ENCODE results near the gene ZSCAN23.
"Not testable (repeated sequence)": the region's sequence is repeated elsewhere in the genome, so short reads cannot be mapped to it uniquely, and the experiment has no call there.

ZSCAN23 gene

GRCh38 chr6:28443112-28443773 lies at the start of gene ZSCAN23:
TSS of gene ZSCAN23 (minus strand) at chr6:28443491. CDS start at chr6:28436266, 7,225 bp downstream.
- peak; percentile 87 for DNase-seq

GRCh38 chr6:28491984-28492317 lies 48.7 kb upstream of the ZSCAN23 start:
- no peak for DNase-seq

- peak; percentile 17 for DNase-seq
These were observed 47.1 kb upstream of the ZSCAN23 start for GRCh38 chr6:28490205-28490890.

GRCh38 chr6:28489366-28490204 lies 46.3 kb upstream of the ZSCAN23 start:
- DNase-seq = peak; percentile 84

- DNase-seq = peak; percentile 78
These were observed 45.6 kb upstream of the ZSCAN23 start for GRCh38 chr6:28488916-28489365.

- no peak for DNase-seq
These were observed 43.9 kb upstream of the ZSCAN23 start for GRCh38 chr6:28486988-28487742.

GRCh38 chr6:28486533-28486932 lies 43.2 kb upstream of the ZSCAN23 start:
- no peak for DNase-seq

GRCh38 chr6:28485482-28485881 lies 42.2 kb upstream of the ZSCAN23 start:
- DNase-seq = peak; percentile 4

GRCh38 chr6:28480253-28480932 lies 37.1 kb upstream of the ZSCAN23 start:
- no peak for DNase-seq

GRCh38 chr6:28478518-28478917 lies 35.2 kb upstream of the ZSCAN23 start:
- DNase-seq = no peak

- DNase-seq = peak; percentile 76
These were observed 31.3 kb upstream of the ZSCAN23 start for GRCh38 chr6:28474441-28475219.

- DNase-seq = not testable (repeated sequence)
These were observed 26.0 kb upstream of the ZSCAN23 start for GRCh38 chr6:28469153-28469745.

GRCh38 chr6:28468056-28468455 lies 24.8 kb upstream of the ZSCAN23 start:
- no peak for DNase-seq

GRCh38 chr6:28462401-28462800 lies 19.1 kb upstream of the ZSCAN23 start:
- no peak for DNase-seq

- no peak for DNase-seq
These were observed 15.3 kb upstream of the ZSCAN23 start for GRCh38 chr6:28458568-28458967.

GRCh38 chr6:28449056-28449455 lies 5.8 kb upstream of the ZSCAN23 start:
- DNase-seq = no peak

GRCh38 chr6:28447512-28447906 lies 4.2 kb upstream of the ZSCAN23 start:
- DNase-seq = not testable (repeated sequence)

- DNase-seq = no peak
These were observed 3.7 kb upstream of the ZSCAN23 start for GRCh38 chr6:28446818-28447511.

GRCh38 chr6:28444759-28445158 lies 1.5 kb upstream of the ZSCAN23 start:
- not testable (repeated sequence) for DNase-seq

- DNase-seq = no peak
These were observed 705 bp downstream of the ZSCAN23 start for GRCh38 chr6:28442586-28442985.

Data from hematopoietic multipotent progenitor cell treated with erythropoietin and hydrocortisone succinate and interleukin-3 and kit ligand, for 6 days (in vitro differentiated cells).